GDM1 (cell line): ENCODE results near the gene OVOL1.
"Not testable (repeated sequence)": the region's sequence is repeated elsewhere in the genome, so short reads cannot be mapped to it uniquely, and the experiment has no call there.

Experiments used
- DNase-seq: peaks from one replicate; lab custom pipeline; 2025; lab: John Stamatoyannopoulos, UW

Gene OVOL1

GRCh38 chr11:65816696-65817095 is 29.8 kb downstream of the OVOL1 start:
- DNase-seq = no peak

GRCh38 chr11:65817312-65817834 is 30.5 kb downstream of the OVOL1 start:
- no peak for DNase-seq

- DNase-seq = peak; percentile 83
Observed at GRCh38 chr11:65817835-65818680, 31.2 kb downstream of the OVOL1 start.

- no peak for DNase-seq
Observed at GRCh38 chr11:65821107-65821506, 34.2 kb downstream of the OVOL1 start.

- no peak for DNase-seq
Observed at GRCh38 chr11:65822776-65823528, 36.1 kb downstream of the OVOL1 start.

- no peak for DNase-seq
Observed at GRCh38 chr11:65826984-65827735, 40.3 kb downstream of the OVOL1 start.

GRCh38 chr11:65829459-65829858 is 42.6 kb downstream of the OVOL1 start:
- DNase-seq = no peak

GRCh38 chr11:65832231-65832630 is 45.4 kb downstream of the OVOL1 start:
- DNase-seq = not testable (repeated sequence)

GRCh38 chr11:65833297-65834030 is 46.6 kb downstream of the OVOL1 start, which contains the start of gene SNX32:
TSS of gene SNX32 (plus strand) at chr11:65833963. CDS start at chr11:65834066, 103 bp downstream.
- peak; percentile 89 for DNase-seq

GRCh38 chr11:65834202-65834601 is 47.3 kb downstream of the OVOL1 start:
- no peak for DNase-seq

GRCh38 chr11:65842144-65842543 is 55.3 kb downstream of the OVOL1 start:
- no peak for DNase-seq

- DNase-seq = no peak
Observed at GRCh38 chr11:65843811-65844210, 56.9 kb downstream of the OVOL1 start.

GRCh38 chr11:65844231-65844872 is 57.5 kb downstream of the OVOL1 start:
- DNase-seq = no peak
